HuH-7.5 (cell line): Measurements from ENCODE around the gene CMTM7.

Experiments
- DNase-seq: peaks from one replicate; pipeline ENCODE4 v3.0.0; 2011; ENCODE audit warnings: low spot score

Gene CMTM7

DNA sequence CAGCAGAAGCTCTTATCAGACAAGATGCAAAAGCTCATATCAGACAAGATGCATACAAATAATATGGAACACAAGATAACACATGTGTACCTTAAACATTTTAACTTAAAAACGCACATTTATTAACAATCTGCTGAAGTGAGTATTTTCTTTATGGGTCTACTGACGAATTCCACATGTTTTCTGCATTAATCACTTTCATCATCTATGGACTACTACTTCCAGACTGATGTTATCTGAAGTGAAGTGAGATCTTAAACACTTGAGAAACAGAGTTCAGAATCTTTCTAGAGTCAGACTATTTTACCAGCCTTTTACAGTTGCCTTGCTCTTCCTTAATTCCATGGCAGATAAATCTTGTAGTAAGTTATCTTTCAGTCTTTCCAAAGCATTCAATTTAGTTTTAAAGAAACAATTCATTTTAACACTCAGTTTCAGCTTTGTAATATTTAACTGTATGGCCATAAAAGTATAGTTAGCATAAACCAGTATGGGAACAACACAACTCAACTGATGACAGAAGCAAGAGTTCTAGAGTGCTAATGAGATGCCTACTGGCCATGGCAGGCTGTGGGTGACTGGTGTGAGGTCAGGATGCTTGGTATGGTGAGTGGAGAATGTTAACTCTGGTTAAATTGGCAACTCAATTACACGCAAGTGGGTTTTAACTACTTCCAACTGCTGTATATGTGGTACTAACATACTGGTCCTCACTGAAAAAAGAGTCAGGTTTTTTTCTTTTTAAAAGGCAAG, 101.2 kb downstream of the CMTM7 start:
- no peak for DNase-seq

DNA sequence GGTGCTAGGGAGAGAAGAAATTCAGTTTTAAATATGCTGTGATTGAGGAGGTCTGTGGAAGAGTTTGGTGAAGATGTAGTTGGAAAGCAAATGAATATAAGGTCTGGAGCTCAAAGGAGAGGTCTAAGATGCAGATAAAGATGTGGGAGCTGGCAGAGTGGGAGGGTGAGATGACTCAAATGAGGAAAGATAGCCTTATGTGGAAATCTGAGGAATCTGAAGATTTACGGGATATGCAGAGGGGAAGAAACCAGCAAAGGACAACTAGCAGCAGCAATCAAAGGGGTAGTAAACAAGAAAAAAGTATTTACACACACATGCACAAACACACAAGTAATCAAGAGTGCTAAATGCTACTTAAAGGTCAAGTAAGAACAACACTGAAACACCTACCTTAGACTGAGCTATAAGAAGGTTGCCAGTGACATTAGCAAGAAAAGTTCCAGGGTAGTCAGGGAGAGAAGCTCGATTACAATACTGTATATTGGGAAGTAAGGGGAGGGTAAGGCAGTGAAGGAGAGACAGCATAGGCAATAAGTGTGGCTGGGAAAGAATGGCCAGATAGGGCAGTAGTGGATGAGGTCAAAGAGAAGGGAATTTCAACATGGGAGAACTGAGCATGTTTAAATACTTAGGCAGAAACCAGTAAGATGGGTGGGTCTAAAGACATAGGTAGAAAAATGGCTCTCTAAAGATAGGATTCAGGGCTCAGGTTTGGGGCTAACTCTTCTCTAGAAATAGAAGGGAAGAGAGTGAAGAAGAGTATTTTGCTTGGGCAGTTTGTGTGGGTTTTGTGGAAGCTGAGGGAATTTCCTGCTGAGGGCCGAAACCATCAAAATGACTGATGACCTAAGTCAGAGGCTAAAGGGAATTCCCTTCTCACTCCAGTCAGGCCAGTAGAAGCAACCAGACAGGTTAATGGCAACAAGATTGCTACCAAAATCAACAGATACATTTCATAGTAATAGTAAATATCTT, 102.1 kb downstream of the CMTM7 start:
- no peak for DNase-seq

DNA sequence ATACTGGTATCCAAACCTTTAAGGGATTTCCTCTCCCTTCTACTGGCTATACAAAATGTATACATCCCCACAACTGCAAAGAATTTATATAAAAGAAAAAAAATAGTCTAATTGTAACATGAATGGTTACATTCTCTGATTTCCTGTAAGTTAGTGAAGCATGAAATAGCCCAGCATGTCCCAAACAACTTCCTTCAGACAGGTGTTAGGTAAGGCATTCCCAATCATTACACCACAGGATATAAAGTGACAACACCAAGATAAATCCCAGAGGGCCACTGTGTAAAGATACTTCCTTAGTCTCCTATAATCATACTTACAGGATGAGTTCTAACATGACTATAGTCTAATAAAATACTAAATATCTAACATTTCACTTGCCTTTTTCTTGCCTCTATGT, 103.4 kb downstream of the CMTM7 start:
- DNase-seq: no peak

DNA sequence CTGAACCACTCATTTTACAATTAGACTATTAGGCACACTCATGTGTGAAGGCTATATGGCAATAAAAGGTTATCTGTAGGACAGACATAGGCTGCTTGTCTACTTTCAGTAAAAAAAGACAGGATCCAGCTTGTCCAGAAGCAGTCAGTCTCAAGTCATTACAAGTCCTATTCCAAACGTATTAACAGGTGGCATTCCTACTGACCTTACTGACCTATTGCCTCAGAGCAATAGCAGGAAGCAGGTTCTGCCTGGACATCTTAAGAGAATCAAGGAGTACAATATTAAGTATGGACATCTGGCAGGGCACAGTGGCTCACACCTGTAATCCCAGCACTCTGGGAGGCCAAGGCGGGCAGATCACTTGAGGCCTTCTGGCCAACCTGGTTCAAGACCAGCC, 104.0 kb downstream of the CMTM7 start:
- no peak for DNase-seq

DNA sequence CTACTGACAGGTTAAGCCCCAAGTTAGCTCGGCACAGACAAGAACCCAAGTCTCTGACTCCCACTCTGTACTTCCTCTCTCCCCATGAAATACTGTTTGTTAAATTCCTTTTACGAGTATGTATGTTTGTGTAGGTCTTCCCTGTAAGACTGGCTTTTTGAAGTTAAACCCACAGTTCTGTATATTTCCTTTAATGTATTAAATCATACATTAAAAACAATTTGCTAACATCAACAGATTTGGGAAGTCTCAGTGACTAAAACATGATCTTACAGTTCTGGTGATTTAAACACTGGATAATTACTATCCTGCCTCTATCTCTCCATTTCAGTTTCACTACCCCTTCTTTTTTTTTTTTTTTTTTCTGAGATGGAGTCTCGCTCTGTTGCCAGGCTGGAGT, 106.6 kb downstream of the CMTM7 start:
- DNase-seq: no peak

DNA sequence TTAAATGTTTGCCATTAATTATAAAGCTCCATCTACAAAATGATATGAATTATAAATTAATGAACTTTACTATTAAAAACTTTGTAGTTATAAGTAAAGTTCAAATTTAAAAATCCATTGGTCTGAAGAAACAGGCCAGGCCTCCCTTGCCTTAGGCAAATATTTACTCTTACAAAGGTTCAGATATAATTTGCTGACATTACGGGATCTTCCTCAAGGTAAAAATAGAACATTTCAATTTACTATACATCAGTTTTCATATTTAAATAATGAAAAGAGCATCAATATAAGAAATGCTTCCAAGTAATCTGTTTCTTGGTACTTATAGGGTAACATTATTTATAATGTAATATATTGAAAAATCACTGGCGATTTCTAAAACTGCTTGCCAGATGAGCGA, 107.3 kb downstream of the CMTM7 start:
- no peak for DNase-seq

DNA sequence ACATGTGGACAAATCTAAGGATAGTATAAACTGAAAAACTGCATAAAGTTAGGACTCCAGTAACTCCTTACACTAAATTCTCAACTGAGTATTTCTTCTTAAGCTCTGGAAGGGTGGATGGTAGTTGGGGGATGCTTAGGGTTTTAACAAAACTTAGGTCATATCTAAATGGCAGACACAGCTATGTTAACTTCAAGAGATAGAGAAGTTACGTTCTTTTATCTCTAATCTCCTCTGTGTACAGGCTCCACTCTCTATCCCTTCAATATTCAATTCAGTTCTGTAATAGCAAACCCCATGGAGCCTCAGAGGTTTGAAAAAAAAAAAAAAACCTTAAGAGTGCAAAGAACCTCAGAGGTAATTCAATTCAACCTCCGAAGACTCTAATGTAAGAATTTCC, 107.9 kb downstream of the CMTM7 start:
- DNase-seq: no peak

DNA sequence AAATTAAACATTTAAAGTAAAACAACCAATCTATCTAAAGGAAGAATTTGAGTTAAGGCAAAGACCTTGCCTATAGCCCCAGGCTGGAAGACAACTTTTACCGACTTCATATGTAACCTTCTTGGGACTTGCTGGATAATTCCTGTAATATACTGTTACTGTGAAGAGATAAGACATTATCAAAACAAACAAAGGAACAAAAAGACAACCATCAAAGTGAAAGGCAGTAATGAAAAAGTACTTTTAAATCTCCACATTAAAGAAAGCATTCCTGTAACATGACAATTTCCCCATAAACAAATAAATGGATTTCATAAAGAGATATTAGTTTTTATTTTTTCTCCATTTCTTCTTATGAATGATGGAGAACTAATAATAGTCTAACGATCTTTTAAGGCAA, 108.6 kb downstream of the CMTM7 start:
- DNase-seq: no peak

DNA sequence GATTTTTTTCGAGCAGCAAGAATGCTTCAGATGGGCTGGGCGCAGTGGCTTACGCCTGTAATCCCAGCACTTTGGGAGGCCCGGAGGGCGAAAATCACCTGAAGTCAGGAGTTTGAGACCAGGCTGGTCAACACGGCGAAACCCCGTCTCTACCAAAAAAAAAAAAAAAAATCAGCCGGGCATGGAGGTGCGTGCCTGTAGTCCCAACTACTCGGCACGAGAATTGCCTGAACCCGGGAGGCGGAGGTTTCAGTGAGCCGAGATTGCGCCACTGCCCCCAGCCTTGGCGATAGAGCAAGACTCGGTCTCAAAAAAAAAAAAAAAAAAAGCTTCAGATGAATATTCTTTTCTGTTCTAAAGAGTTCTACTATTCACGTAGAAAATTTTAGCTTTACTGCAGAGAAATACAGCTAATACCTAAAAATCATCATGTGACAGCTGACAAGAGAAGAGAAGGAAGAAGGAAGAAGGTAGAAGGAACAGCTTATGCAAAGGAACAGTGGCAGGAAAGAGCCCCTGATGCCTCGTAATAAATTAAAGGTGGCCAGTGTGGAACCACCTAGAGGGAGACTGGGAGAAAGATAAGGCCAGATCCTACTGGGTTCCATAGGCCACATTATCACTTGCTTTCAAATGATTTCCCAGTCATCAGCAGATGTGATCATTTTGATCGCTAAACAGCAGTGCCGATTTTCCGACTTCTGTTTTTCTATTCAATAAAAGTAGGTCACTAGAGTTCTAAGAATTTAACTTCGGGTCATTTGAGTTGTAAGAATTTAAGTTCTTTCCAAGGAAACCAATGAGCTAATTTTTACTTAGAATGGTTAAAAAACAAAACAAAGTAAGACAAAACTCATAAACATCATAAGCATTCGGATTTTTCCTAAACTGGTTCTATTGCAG, 109.5 kb downstream of the CMTM7 start:
- DNase-seq: no peak

DNA sequence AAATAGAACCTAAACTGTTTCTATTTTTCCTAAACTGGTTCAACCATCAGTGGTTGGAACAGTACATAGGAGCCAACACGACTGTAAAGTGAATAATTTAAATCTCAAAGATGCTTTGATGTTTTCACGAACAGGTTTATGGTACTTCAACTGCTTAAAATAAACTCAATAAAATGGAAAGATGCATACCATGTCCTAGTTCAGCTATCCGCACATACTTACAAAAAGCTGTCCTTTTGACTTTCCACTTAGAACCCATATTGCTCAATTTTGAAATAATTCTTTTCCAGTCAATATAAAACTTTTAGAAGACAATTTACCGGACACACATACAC, 110.1 kb downstream of the CMTM7 start:
- DNase-seq: no peak

DNA sequence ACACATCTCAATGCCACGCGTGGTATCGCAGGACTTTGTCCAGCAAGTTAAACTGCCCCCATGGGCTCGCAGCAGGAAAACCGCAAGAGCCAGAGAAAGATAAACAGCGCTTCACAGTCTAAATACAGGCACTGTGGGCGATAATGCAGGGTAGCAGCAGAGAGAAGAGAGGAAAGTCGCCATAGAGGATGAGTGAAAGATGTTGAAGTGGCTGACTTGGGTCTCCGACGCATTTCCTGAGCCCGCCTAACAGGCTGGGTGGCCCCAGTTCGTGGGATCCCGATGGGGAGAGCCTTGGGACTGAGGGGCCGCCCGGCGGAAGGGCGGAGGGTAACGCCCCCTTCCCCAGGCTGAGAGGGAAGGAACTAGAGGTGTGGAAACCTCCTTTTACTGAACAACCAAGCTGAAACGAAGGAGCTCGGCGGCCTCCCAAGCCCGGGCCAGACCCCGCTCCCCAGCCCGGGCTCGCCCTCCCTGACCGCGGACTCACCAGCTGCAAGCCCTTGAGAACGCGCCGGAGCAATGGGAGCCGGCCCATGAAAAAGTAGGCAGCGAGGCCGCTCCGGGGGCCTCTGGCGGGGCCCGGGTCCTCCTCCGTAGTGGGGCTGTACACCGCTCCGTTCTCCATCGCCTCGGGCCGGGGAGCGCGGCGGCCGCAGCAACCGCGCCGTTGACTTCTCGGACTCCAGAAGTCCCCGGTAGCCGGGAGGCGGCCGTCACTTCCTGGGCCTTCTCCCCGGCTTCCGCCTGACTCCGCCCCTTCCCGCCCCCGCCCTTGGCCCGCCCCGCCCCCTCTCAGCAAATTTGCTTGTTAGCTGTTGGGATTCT, 110.7 kb downstream of the CMTM7 start, which contains the start of gene CMTM6:
Gene CMTM6 (minus strand): TSS at position 735 of the 828 bp plus-strand sequence. CDS start 107 bp downstream, at position 628.
- peak; percentile 97 for DNase-seq

DNA sequence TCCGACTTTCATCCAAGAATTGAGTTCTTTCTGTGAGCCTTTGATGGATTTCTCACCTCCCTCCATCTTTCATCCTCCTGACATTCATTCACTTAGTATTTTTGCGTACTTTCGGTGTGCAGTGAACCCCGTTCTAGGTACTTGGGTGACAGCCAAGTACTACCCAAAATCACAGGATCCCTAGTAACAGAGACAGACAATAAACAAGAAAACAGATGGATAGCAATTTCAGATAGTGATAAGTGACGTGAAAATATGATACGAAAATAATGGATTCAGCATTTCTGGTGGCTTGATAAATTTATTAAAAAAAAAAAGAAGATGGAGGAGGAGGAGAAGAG, 111.3 kb downstream of the CMTM7 start:
- DNase-seq: no peak
